GM23338 (cell line): ENCODE data around the gene PARP8. TPM values are rescaled to one million over a fixed set of nuclear protein-coding genes. Genes with fewer than 3 reads are reported as not detected.
A peak's percentile ranks its signal among the peaks of the same experiment; 100 is the strongest.

ENCODE experiments used
- ATAC-seq: fragments of 200-7000 bp; cut with Tn5 transposase; 3 replicates; pipeline ENCODE4 v1.9.1; 2020
- DNase-seq: peaks from one replicate; pipeline ENCODE4 v3.0.0-alpha.2; 2015; ENCODE audit warnings: low spot score
- H2AFZ ChIP-seq: fragments of 200-600 bp; sonication (generic); 2 replicates; pipeline ENCODE4 v1.8.0; 2016; ENCODE audit warnings: antibody characterized with exemption, mild to moderate bottlenecking, moderate library complexity
- H3F3A ChIP-seq: fragments of 200-600 bp; sonication (generic); replicated peaks from 2 replicates; pipeline ENCODE4 v1.8.0; 2017; ENCODE audit warnings: antibody characterized with exemption, mixed run types, low read depth
- H3K27ac ChIP-seq: fragments of 200-600 bp; sonication (generic); 2 replicates; pipeline ENCODE4 v1.6.1; 2016; ENCODE audit warnings: low read depth
- H3K27me3 ChIP-seq: fragments of 200-600 bp; sonication (generic); 2 replicates; pipeline ENCODE4 v1.8.0; 2016; ENCODE audit warnings: mild to moderate bottlenecking, mixed run types, moderate library complexity; ENCODE audit not compliant: insufficient read depth
- H3K36me3 ChIP-seq: fragments of 200-600 bp; sonication (generic); 2 replicates; pipeline ENCODE4 v1.8.0; 2016; ENCODE audit warnings: mild to moderate bottlenecking; ENCODE audit not compliant: insufficient read depth
- H3K4me1 ChIP-seq: fragments of 200-600 bp; sonication (generic); 2 replicates; pipeline ENCODE4 v1.8.0; 2016; ENCODE audit warnings: mild to moderate bottlenecking, moderate library complexity; ENCODE audit not compliant: insufficient read depth
- H3K4me2 ChIP-seq: fragments of 200-600 bp; sonication (generic); 2 replicates; pipeline ENCODE4 v1.7.1; 2017; ENCODE audit warnings: mixed run types
- H3K4me3 ChIP-seq: fragments of 200-600 bp; sonication (generic); 2 replicates; pipeline ENCODE4 v1.6.1; 2016; ENCODE audit warnings: mixed run types
- H3K79me2 ChIP-seq: fragments of 200-600 bp; sonication (generic); replicated peaks from 2 replicates; pipeline ENCODE4 v1.8.0; 2017; ENCODE audit warnings: mild to moderate bottlenecking; ENCODE audit not compliant: insufficient read depth
- H3K9me2 ChIP-seq: fragments of 200-600 bp; sonication (generic); 2 replicates; pipeline ENCODE4 v1.8.0; 2017; ENCODE audit not compliant: insufficient read depth
- H4K20me1 ChIP-seq: fragments of 200-600 bp; sonication (generic); replicated peaks from 2 replicates; pipeline ENCODE4 v1.8.0; 2017; ENCODE audit warnings: mild to moderate bottlenecking; ENCODE audit not compliant: insufficient read depth
- H3K27ac Mint-ChIP-seq: 2 replicates; pipeline ENCODE4 v1.8.0; 2020; ENCODE audit warnings: inconsistent platforms, mild to moderate bottlenecking, moderate library complexity, mixed read lengths
- H3K27me3 Mint-ChIP-seq: 3 replicates; pipeline ENCODE4 v1.8.0; 2022; ENCODE audit warnings: low read depth, mild to moderate bottlenecking, moderate library complexity, mixed read lengths, inconsistent platforms; ENCODE audit not compliant: insufficient read depth, poor library complexity
- H3K36me3 Mint-ChIP-seq: 3 replicates; pipeline ENCODE4 v1.8.0; 2021; ENCODE audit warnings: low read depth, mild to moderate bottlenecking, inconsistent platforms, moderate library complexity, mixed read lengths
- H3K4me1 Mint-ChIP-seq: 3 replicates; pipeline ENCODE4 v1.8.0; 2020; ENCODE audit warnings: mild to moderate bottlenecking, inconsistent platforms, mixed read lengths
- H3K4me3 Mint-ChIP-seq: 3 replicates; pipeline ENCODE4 v1.8.0; 2021; ENCODE audit warnings: moderate library complexity, mild to moderate bottlenecking, inconsistent platforms, mixed read lengths
- H3K9me3 Mint-ChIP-seq: 3 replicates; pipeline ENCODE4 v1.8.0; 2020; ENCODE audit warnings: moderate library complexity, mild to moderate bottlenecking, inconsistent platforms, mixed read lengths
- CREB1 ChIP-seq: fragments of 250-450 bp; sonication (Bioruptor Pico); IDR thresholded peaks from 2 replicates; pipeline ENCODE4 v1.5.0; 2020; ENCODE audit warnings: low read depth, mild to moderate bottlenecking, moderate library complexity
- CTCF ChIP-seq, 2 experiments: fragments of 200-600 bp in 1 of 2; sonication (generic) in 1 of 2; conservative IDR thresholded peaks; 2 replicates each; pipeline versions ENCODE4 v1.5.1 to v1.6.1; 2016 to 2017; ENCODE audit warnings: antibody characterized with exemption in 2 of 2, low read depth in 2 of 2, mild to moderate bottlenecking in 2 of 2, moderate library complexity in 1 of 2
- ETS1 ChIP-seq: IDR thresholded peaks from 2 replicates; pipeline ENCODE4 v1.6.1; 2016; ENCODE audit warnings: antibody characterized with exemption
- EZH2 ChIP-seq: fragments of 200-600 bp; sonication (generic); IDR thresholded peaks from one replicate; pipeline ENCODE4 v1.8.0; 2017; ENCODE audit warnings: antibody characterized with exemption, mild to moderate bottlenecking, low read depth; ENCODE audit not compliant: unreplicated experiment
- EZH2phosphoT487 ChIP-seq: fragments of 200-600 bp; sonication (generic); IDR thresholded peaks from one replicate; pipeline ENCODE4 v1.8.1; 2018; ENCODE audit warnings: antibody characterized with exemption; ENCODE audit not compliant: unreplicated experiment
- JUNB ChIP-seq: IDR thresholded peaks from one replicate; pipeline ENCODE4 v1.6.1; 2016; ENCODE audit warnings: antibody characterized with exemption; ENCODE audit not compliant: unreplicated experiment
- NANOG ChIP-seq: IDR thresholded peaks from 2 replicates; pipeline ENCODE4 v1.6.1; 2016; ENCODE audit warnings: antibody characterized with exemption, borderline replicate concordance
- POLR2AphosphoS5 ChIP-seq: IDR thresholded peaks from 2 replicates; pipeline ENCODE4 v1.6.1; 2016; ENCODE audit warnings: antibody characterized with exemption, low read depth
- REST ChIP-seq: IDR thresholded peaks from one replicate; pipeline ENCODE4 v1.6.1; 2018; ENCODE audit warnings: antibody characterized with exemption; ENCODE audit not compliant: unreplicated experiment
- STAT1 ChIP-seq: IDR thresholded peaks from one replicate; pipeline ENCODE4 v1.6.1; 2016; ENCODE audit warnings: antibody characterized with exemption; ENCODE audit not compliant: unreplicated experiment
- ZNF114 ChIP-seq: fragments of 250-450 bp; sonication (Bioruptor Pico); IDR thresholded peaks from 2 replicates; pipeline ENCODE4 v1.5.0; 2020; ENCODE audit warnings: mild to moderate bottlenecking, moderate library complexity
- ZNF331 ChIP-seq: fragments of 250-450 bp; sonication (Bioruptor Pico); IDR thresholded peaks from 2 replicates; pipeline ENCODE4 v1.5.0; 2020; ENCODE audit warnings: low read depth, mild to moderate bottlenecking, moderate library complexity
- ZNF462 ChIP-seq: fragments of 250-450 bp; sonication (Bioruptor Pico); IDR thresholded peaks from 2 replicates; pipeline ENCODE4 v1.5.0; 2020; ENCODE audit warnings: mild to moderate bottlenecking, moderate library complexity
- polyA plus RNA-seq: library from polyadenylated mRNA; unstranded; fragments of >200 nt; fragmentation: Nextera tagmentation; extraction: Ambion mirVana; gene quantifications from 2 replicates; pipeline ENCODE4 v1.2.1, GENCODE V29; 2016
- total RNA-seq: library from RNA; depleted of rRNA; stranded (reverse); fragments of >200 nt; shearing (Covaris generic); gene quantifications from 2 replicates; pipeline ENCODE4 v1.2.3, GENCODE V29; 2014

Gene PARP8
- total and polyA plus RNA-seq, 2 experiments from 2014 or later = 13.0 to 25.0 TPM

GRCh38 chr5:50867140-50867539 lies 200.7 kb downstream of the PARP8 start:
- H3K4me1 Mint-ChIP-seq = peaks cover 6% of the 10 kb centered on the region; the same call in 2 of the 3 replicates

More at GRCh38 chr5:50867140-50867539, 200.7 kb downstream of the PARP8 start:
- Mint-ChIP-seq H3K4me3 (no peak overlapping the region), H3K27ac (no peak overlapping the region), H3K36me3 (no peaks in the 10 kb centered on the region), H3K27me3 (no peaks in the 10 kb centered on the region), H3K9me3 (no peaks in the 10 kb centered on the region)
- TF ChIP-seq CREB1 (CRISPR knock-in tag) = no peak
- no peak for TF ChIP-seq ZNF114 (CRISPR knock-in tag)
- no peak for TF ChIP-seq REST
- TF ChIP-seq STAT1 = no peak
- TF ChIP-seq EZH2phosphoT487 = no peak
- no peak for TF ChIP-seq JUNB
- no peak for TF ChIP-seq ZNF462 (CRISPR knock-in tag)
- TF ChIP-seq POLR2AphosphoS5 = no peak
- TF ChIP-seq EZH2 = no peak
- no peak for TF ChIP-seq NANOG
- no peak for TF ChIP-seq ETS1
- no peak for TF ChIP-seq ZNF331 (CRISPR knock-in tag)
- TF ChIP-seq CTCF (conservative IDR thresholded peaks at IDR 0.05; ENCODE audit: low read depth in 2 of 2) = no peak
- H3F3A ChIP-seq = no peaks in the 10 kb centered on the region
- H3K4me1 ChIP-seq = no peaks in the 10 kb centered on the region
- DNase-seq (no peak), ATAC-seq (peak; percentile 64)
- no peaks in the 10 kb centered on the region for H3K27me3 ChIP-seq
- no peaks in the 10 kb centered on the region for H3K79me2 ChIP-seq
- no peak overlapping the region for H3K4me3 ChIP-seq
- H2AFZ ChIP-seq = peak overlapping the region; percentile 8; the same call in 1 of the 2 replicates
- no peaks in the 10 kb centered on the region for H4K20me1 ChIP-seq
- H3K36me3 ChIP-seq = no peaks in the 10 kb centered on the region
- no peak overlapping the region for H3K27ac ChIP-seq
- no peaks in the 10 kb centered on the region for H3K9me2 ChIP-seq
- H3K4me2 ChIP-seq = no peak overlapping the region
